Lung (tissue), 12 donors: ENCODE measurements around the gene CRABP2. TPM values are rescaled to one million over a fixed set of nuclear protein-coding genes. Genes with fewer than 3 reads are reported as not detected.

ENCODE experiments used
- ATAC-seq: fragments of 200-7000 bp; cut with Tn5 transposase; one replicate; pipeline ENCODE4 v1.9.1; 2020; ENCODE audit warnings: moderate number of reproducible peaks; ENCODE audit not compliant: insufficient read depth, low FRiP score
- DNase-seq, 3 donors: peaks; one replicate each; pipeline ENCODE4 v3.0.0-alpha.2; 2013 to 2017
- H3K27ac ChIP-seq, 2 donors: one replicate each; pipeline ENCODE4 v1.5.1; 2013; ENCODE audit warnings: mild to moderate bottlenecking in 2 of 2, moderate library complexity in 2 of 2, control low read depth in 1 of 2, inconsistent platforms in 1 of 2, low read depth in 1 of 2, low read length in 1 of 2
- H3K27me3 ChIP-seq, 3 donors: one replicate each; pipeline ENCODE4 v1.5.1; 2013; ENCODE audit warnings: low read length in 2 of 3; ENCODE audit not compliant: control insufficient read depth in 3 of 3, insufficient read depth in 3 of 3
- H3K36me3 ChIP-seq, 4 donors: one replicate each; pipeline ENCODE4 v1.5.1; 2013; ENCODE audit warnings: low read length in 4 of 4, mild to moderate bottlenecking in 1 of 4, moderate library complexity in 1 of 4; ENCODE audit not compliant: control insufficient read depth in 4 of 4, insufficient read depth in 4 of 4
- H3K4me1 ChIP-seq, 5 donors: one replicate each; pipeline ENCODE4 v1.5.1; 2013; ENCODE audit warnings: low read length in 5 of 5, mild to moderate bottlenecking in 2 of 5, moderate library complexity in 1 of 5; ENCODE audit not compliant: control insufficient read depth in 5 of 5, insufficient read depth in 5 of 5
- H3K4me3 ChIP-seq: one replicate; pipeline ENCODE4 v1.5.1; 2013; ENCODE audit warnings: mild to moderate bottlenecking, control low read depth, moderate library complexity
- H3K9ac ChIP-seq, 2 donors: one replicate each; pipeline ENCODE4 v1.5.1; 2013; ENCODE audit warnings: low read length in 2 of 2, control low read depth in 1 of 2; ENCODE audit not compliant: insufficient read depth in 1 of 2
- H3K9me3 ChIP-seq, 4 donors: one replicate each; pipeline ENCODE4 v1.5.1; 2013; ENCODE audit warnings: low read length in 3 of 4, mild to moderate bottlenecking in 1 of 4, moderate library complexity in 1 of 4; ENCODE audit not compliant: control insufficient read depth in 4 of 4, insufficient read depth in 3 of 4
- WGBS, 2 donors: extraction: QIAGEN DNeasy Blood & Tissue Kit; methylation state at CpG; one replicate each; pipeline ENCODE4 v1.1.7; 2013; 5-methylcytosine and 5-hydroxymethylcytosine counted together
- polyA plus RNA-seq, 2 donors: library from polyadenylated mRNA; stranded (reverse); fragments of 200-250 nt; gene quantifications; one replicate each; pipeline ENCODE4 v1.2.1, GENCODE V29; 2013
- total RNA-seq, 2 donors: library from RNA; depleted of rRNA in 1 of 2; stranded (reverse); fragments of >200 nt in 1 of 2; gene quantifications; one replicate each; pipeline ENCODE4 v1.2.1, GENCODE V29; 2014 to 2021
- TF ChIP-seq, protein P1 (sequence below): IDR thresholded peaks from 2 replicates; pipeline ENCODE4 v1.5.1; 2012; ENCODE audit warnings: mild to moderate bottlenecking; ENCODE audit errors: control extremely low read depth, extremely low read depth
- donor health status: control.
- donor health status: control.
- donor health status: Bipolar disorder and iron deficiency.
- donor health status: healthy.
- donor health status: DM: yes; HTN: yes; CAD: no.

Gene CRABP2
- total and polyA plus RNA-seq, 4 donors = 1.3 to 13.6 (median 4.9) TPM

DNA sequence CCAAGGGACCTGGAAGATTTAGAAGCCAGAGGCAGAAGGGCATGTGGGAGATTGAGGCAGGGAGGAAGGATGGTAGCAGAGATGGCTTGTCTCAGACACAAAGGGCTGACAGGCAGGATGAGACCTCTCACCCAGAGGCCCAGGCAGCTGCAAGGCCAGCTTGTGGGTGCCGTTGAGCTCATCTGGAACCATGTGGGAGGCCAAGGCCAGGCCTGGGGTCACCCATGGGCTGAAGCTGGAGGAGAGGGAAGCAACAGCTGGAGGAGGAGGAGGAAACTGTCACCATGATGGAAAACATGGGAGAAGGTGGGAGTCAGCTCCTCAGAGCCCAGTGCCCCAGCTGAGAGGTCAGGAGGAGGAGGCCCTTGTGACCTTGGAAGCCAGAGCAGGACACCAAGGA is 6.4 kb downstream of the CRABP2 start:
- H3K36me3 ChIP-seq = peaks cover 0 to 2% (median 0%) of the 10 kb centered on the region in 4 donors
- H3K27me3 ChIP-seq = peaks cover 0 to under 1% (median 0%) of the 10 kb centered on the region in 3 donors
- no peaks in the 10 kb centered on the region for H3K9me3 ChIP-seq
- H3K4me3 ChIP-seq = no peak overlapping the region
- ATAC-seq (no peak), DNase-seq (no peak)
- 66 to 82% methylated on average over 1 of the region's 1 CpG for WGBS, 2 donors
- H3K9ac ChIP-seq = no peak overlapping the region
- TF ChIP-seq, protein P1, sequence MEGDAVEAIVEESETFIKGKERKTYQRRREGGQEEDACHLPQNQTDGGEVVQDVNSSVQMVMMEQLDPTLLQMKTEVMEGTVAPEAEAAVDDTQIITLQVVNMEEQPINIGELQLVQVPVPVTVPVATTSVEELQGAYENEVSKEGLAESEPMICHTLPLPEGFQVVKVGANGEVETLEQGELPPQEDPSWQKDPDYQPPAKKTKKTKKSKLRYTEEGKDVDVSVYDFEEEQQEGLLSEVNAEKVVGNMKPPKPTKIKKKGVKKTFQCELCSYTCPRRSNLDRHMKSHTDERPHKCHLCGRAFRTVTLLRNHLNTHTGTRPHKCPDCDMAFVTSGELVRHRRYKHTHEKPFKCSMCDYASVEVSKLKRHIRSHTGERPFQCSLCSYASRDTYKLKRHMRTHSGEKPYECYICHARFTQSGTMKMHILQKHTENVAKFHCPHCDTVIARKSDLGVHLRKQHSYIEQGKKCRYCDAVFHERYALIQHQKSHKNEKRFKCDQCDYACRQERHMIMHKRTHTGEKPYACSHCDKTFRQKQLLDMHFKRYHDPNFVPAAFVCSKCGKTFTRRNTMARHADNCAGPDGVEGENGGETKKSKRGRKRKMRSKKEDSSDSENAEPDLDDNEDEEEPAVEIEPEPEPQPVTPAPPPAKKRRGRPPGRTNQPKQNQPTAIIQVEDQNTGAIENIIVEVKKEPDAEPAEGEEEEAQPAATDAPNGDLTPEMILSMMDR = no peak
- no peak overlapping the region for H3K27ac ChIP-seq
- H3K4me1 ChIP-seq = peaks cover 0 to 15% (median 0%) of the 10 kb centered on the region in 5 donors

DNA sequence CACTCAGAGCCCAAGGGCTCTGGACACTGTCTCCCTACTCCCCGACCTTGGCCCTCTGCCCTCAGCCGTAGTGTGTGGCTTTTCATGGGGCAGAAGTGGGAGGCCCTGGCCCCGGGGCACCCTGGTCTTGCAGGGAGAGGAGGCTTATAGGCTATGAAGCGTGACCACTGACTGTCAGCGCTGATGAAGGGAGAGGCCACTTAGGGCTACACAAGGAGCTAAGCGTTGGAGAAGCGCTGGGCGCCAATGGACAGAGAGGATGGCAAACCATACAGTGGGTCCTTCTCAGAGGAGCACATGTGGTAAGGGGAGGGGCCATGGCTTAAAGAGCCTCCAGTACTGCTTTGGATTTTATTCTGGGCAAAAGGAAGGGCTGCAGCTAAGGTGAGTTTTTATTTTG is 7.9 kb downstream of the CRABP2 start:
- no peaks in the 10 kb centered on the region for H3K9me3 ChIP-seq
- WGBS, 2 donors = 81 to 85% methylated on average over 8 of the region's 8 CpGs
- no peak overlapping the region for H3K9ac ChIP-seq
- TF ChIP-seq, protein P1 = no peak
- no peaks in the 10 kb centered on the region for H3K27me3 ChIP-seq
- DNase-seq (no peak), ATAC-seq (no peak)
- H3K36me3 ChIP-seq = peaks cover 0 to 2% (median 0%) of the 10 kb centered on the region in 4 donors
- peaks cover 0 to 20% (median 2%) of the 10 kb centered on the region in 5 donors for H3K4me1 ChIP-seq
- no peak overlapping the region for H3K4me3 ChIP-seq
- no peak overlapping the region for H3K27ac ChIP-seq

DNA sequence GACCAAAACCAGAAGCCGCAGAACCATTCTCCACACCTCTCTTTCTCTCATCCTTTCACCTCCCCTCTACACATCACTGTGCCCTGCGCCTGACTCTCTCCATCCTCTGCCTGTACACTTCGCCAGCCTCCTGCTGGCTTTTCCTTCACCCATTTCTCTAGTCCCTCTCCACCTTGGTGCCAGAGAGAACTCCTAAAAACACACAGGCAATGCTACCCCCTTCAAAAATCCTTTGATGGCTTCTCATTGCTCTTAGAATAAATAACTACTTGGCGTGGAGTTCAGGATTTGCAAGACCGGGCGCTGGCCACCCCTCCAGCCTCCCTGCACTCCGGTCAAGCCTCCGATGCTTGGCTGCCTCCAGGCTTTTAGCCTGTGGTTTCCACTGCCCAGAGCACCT is 8.6 kb downstream of the CRABP2 start:
- peaks cover 0 to 2% (median 0%) of the 10 kb centered on the region in 4 donors for H3K36me3 ChIP-seq
- H3K9ac ChIP-seq = no peak overlapping the region
- no peak for DNase-seq
- no peak overlapping the region for H3K4me3 ChIP-seq
- 86 to 93% methylated on average over 8 of the region's 8 CpGs for WGBS, 2 donors
- H3K27me3 ChIP-seq = no peaks in the 10 kb centered on the region
- peaks cover 0 to 27% (median 4%) of the 10 kb centered on the region in 5 donors for H3K4me1 ChIP-seq
- no peak overlapping the region for H3K27ac ChIP-seq
- no peak for ATAC-seq
- TF ChIP-seq, protein P1 = no peak
- no peaks in the 10 kb centered on the region for H3K9me3 ChIP-seq

DNA sequence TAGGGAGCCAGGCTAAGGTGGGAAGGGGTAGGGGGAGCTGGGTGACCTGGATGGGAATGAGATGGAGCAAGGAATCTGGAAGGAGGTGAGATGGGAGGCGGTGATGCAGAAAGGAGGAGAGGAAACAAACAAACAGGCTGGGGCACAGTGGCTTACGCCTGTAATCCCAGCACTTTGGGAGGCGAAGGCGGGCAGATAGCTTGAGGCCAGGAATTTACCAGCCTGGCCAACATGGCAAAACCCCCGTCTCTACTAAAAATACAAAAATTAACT is 10.8 kb downstream of the CRABP2 start:
- DNase-seq (no peak), ATAC-seq (no peak)
- H3K4me1 ChIP-seq = peaks cover 0 to 43% (median 7%) of the 10 kb centered on the region in 5 donors
- no peak overlapping the region for H3K27ac ChIP-seq
- H3K9ac ChIP-seq = peak overlapping the region in 1 of 2 donors; percentile 65
- H3K27me3 ChIP-seq = no peaks in the 10 kb centered on the region
- WGBS, 2 donors = 92 to 95% methylated on average over 5 of the region's 5 CpGs
- no peak overlapping the region for H3K4me3 ChIP-seq
- TF ChIP-seq, protein P1 = no peak
- H3K36me3 ChIP-seq = peaks cover 0 to 2% (median 0%) of the 10 kb centered on the region in 4 donors
- no peaks in the 10 kb centered on the region for H3K9me3 ChIP-seq
